ENCODE data around the gene PDE4B. TPM values are rescaled to one million over a fixed set of nuclear protein-coding genes. Genes with fewer than 3 reads are reported as not detected.

The PDE4B gene
- total RNA-seq, 2 experiments from 2014 or later = 23.4 to 26.2 TPM

DNA sequence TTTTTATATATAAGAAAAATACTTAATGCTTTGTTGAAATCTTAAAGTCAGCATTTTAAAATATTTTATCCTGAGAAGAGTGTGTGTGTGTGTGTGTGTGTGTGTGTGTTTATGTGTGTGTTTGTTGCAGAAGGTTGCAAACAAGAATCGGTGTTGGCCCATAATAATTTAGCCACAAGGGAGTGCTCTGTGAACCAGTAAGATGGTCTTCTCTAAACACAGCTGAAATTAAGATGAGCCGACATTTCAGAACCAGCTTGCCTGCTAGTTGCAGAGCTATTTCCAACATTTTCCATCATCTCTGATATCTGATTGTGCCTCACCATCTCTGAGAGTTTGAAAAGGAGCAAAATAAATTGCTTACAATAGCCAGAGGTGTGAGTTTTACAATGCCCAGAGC lies 582.4 kb downstream of the PDE4B start:
- Mint-ChIP-seq H3K27me3 (ENCODE audit: low read depth) (no peaks in the 10 kb centered on the region), H3K36me3 (ENCODE audit: low read depth) (peaks cover 28% of the 10 kb centered on the region), H3K4me3 (no peak overlapping the region), H3K9me3 (no peaks in the 10 kb centered on the region), H3K4me1 (ENCODE audit: low read depth) (peaks cover 76% of the 10 kb centered on the region), H3K27ac (no peak overlapping the region)
- CTCF ChIA-PET = interaction anchor here (0.7 to 3.5 kb wide), 8 partner anchors 9 to 132 kb away, joined by 3 to 26 read pairs (median 3); no protein-coding TSS in a partner anchor
- intact Hi-C loops (cut with micrococcal nuclease) = loop anchor here (2.0 to 10.0 kb wide), 5 partner anchors 192 to 1310 kb away; partner anchors contain the start of genes GADD45A and SERBP1
- DNase-seq = no peak

DNA sequence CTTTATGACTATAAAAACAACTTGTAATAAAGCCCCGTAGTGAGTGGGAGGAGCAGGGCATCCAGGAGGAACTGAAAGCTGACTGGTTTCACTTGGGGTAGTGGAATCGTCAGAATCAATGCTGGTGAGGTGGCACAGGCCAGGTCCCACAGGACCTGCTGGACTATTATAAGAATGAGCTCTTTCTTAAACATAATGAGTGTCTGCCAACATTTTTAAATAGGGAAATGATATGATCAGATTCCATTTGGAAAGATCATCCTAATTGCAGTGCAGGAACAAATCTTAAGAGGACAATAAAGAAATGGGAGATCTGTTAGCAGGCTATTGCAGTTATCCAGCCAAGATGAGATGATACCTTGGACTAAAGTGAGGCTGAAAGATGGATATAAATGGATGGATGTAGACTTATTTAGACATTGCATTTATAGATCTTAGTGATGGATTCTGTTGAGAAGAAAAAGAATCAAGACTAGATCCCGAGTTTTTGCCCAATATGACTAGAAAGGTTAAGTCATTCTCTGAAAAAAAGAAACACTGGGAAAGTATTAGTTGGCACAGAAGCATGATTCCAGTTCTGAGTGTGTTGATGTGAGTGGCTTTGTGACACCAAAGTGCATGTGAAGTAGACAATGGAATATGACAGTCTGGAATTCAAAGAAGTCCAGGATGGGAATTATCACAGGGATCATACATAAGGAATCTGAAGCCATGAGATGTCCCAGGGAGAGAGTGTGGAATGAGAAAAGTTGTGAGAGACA lies 587.9 kb downstream of the PDE4B start:
- H3K27ac Mint-ChIP-seq = no peak overlapping the region
- H3K36me3 Mint-ChIP-seq (ENCODE audit: low read depth) = no peaks in the 10 kb centered on the region
- H3K4me3 Mint-ChIP-seq = no peak overlapping the region
- no peak for DNase-seq
- H3K4me1 Mint-ChIP-seq (ENCODE audit: low read depth) = peaks cover 50% of the 10 kb centered on the region
- H3K27me3 Mint-ChIP-seq (ENCODE audit: low read depth) = no peaks in the 10 kb centered on the region
- CTCF ChIA-PET = interaction anchor here (0.6 to 1.8 kb wide), 6 partner anchors 9 to 65 kb away, joined by 4 to 7 read pairs (median 4); no protein-coding TSS in a partner anchor
- intact Hi-C loops (cut with micrococcal nuclease) = no loop called here
- H3K9me3 Mint-ChIP-seq = peaks cover 6% of the 10 kb centered on the region

DNA sequence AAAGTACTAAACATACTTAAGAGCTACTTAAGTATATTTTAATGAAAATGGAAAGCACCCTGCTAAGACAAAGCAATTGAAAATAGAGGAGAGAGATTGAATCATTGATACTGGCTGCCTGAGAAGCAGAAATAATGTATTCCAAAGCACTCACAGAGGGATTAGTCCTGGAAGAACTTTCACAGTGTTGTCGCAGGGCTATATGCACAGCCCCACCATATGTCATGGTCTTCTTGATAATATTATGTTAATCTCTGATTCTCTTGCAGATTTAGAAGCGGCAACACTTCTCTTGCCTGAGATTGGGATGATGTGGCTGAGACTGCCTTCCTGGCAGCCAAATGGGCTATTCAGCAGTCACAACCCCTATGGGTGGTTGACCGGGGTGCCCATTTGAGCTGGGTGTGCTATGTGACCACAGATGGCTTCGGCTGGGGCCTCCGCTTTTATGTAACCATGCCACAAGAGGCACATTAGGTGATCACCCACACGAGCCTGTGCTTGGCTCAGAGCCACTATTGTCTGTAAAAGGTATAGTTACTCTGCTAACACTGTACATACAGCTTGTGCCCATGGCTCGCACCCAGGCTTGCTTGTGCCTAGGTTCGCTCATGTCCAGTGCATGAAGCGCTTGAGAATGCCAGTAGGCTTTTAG lies 589.1 kb downstream of the PDE4B start:
- intact Hi-C loops (cut with micrococcal nuclease) = no loop called here
- CTCF ChIA-PET = interaction anchor here (0.6 to 1.8 kb wide), 4 partner anchors 10 to 106 kb away, joined by 3 to 5 read pairs (median 4); no protein-coding TSS in a partner anchor
- peaks cover 5% of the 10 kb centered on the region for H3K36me3 Mint-ChIP-seq (ENCODE audit: low read depth)
- peaks cover 39% of the 10 kb centered on the region for H3K4me1 Mint-ChIP-seq (ENCODE audit: low read depth)
- peaks cover 13% of the 10 kb centered on the region for H3K9me3 Mint-ChIP-seq
- no peak overlapping the region for H3K27ac Mint-ChIP-seq
- H3K4me3 Mint-ChIP-seq = no peak overlapping the region
- H3K27me3 Mint-ChIP-seq (ENCODE audit: low read depth) = no peaks in the 10 kb centered on the region
- no peak for DNase-seq

DNA sequence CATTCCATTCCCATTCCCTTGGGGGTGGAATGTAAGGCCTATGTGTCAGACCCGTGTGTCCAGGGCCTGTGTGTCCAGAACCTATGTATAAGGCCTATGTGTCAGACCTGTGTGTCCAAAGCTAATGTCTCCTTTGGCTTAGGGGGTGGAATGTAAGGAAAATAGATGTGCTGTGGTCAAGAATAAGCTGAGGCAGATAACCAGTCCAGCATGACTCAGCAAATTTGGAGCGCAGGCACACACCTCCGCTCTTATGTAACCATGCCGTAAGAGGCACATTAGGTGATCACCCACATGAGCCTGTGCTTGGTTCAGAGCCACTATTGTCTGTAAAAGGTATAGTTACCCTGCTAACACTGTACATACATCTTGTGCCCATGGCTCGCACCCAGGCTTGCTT lies 590.5 kb downstream of the PDE4B start:
- Mint-ChIP-seq H3K4me3 (no peak overlapping the region), H3K27ac (no peak overlapping the region), H3K36me3 (ENCODE audit: low read depth) (peaks cover 5% of the 10 kb centered on the region), H3K27me3 (ENCODE audit: low read depth) (no peaks in the 10 kb centered on the region), H3K9me3 (peaks cover 15% of the 10 kb centered on the region), H3K4me1 (ENCODE audit: low read depth) (peaks cover 35% of the 10 kb centered on the region)
- intact Hi-C loops (cut with micrococcal nuclease) = no loop called here
- no peak for DNase-seq
- CTCF ChIA-PET = interaction anchor here (1.0 to 1.2 kb wide), 2 partner anchors 44 to 107 kb away, joined by 3 read pairs; no protein-coding TSS in a partner anchor

DNA sequence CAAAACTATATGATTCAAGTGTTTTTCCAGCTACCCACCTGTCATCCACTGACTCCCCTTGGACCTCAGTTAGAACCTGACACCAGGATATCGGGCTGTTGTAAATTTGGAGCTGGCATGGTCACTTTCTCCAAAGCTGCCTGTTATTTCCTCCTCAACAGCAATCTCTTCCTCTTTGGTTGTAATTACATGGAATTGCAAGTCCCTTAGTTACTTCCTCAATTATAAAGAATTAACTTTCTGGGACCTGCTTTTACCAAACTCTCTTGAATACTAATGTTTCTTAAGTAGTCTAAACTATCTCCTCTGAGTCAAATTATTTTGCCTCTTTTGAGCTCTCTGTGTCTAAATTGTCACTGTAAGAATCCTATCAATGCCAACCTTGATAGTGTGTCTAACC lies 590.9 kb downstream of the PDE4B start:
- Mint-ChIP-seq H3K27ac (no peak overlapping the region), H3K27me3 (ENCODE audit: low read depth) (no peaks in the 10 kb centered on the region), H3K9me3 (peaks cover 15% of the 10 kb centered on the region), H3K4me3 (no peak overlapping the region), H3K36me3 (ENCODE audit: low read depth) (peaks cover 5% of the 10 kb centered on the region), H3K4me1 (ENCODE audit: low read depth) (peaks cover 35% of the 10 kb centered on the region)
- no peak for DNase-seq
- intact Hi-C loops (cut with micrococcal nuclease) = no loop called here
- CTCF ChIA-PET = interaction anchor here (0.6 to 1.0 kb wide), 4 partner anchors 44 to 595 kb away, joined by 3 read pairs; no protein-coding TSS in a partner anchor

DNA sequence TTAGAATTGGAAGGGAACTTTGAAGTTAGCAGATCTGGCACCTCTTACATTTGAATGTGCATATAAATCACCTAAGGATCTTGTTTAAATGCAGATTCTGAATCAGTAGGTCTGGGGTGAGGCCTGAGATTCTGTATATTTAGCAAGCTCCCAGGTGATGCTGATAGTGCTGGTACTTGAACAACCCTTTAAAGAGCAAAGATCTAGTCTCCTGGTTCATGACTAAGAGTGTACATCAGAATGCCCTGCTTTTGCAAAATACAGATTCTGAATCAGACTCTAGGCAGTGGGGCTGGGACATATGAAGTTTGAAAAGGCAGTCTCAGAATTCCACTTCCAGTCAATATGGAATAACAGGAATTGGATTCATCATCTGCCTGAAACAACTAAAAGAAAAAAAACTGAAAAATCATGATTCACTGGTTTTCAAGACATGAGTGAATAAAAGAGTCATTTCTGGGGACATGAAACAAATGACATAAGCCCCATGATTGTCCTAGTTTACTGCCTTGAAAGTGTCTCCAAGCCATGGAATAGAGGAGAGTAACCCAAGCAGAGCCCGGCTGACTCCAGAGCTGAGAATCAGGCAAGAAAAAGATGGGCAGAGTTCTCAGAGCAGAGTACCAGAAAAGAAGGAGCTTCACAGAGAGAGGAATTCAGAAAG lies 591.7 kb downstream of the PDE4B start:
- H3K4me3 Mint-ChIP-seq = no peak overlapping the region
- no peaks in the 10 kb centered on the region for H3K27me3 Mint-ChIP-seq (ENCODE audit: low read depth)
- H3K27ac Mint-ChIP-seq = no peak overlapping the region
- H3K4me1 Mint-ChIP-seq (ENCODE audit: low read depth) = peaks cover 29% of the 10 kb centered on the region
- intact Hi-C loops (cut with micrococcal nuclease) = no loop called here
- peaks cover 15% of the 10 kb centered on the region for H3K9me3 Mint-ChIP-seq
- DNase-seq = no peak
- CTCF ChIA-PET = interaction anchor here (0.6 to 0.9 kb wide), 4 partner anchors 9 to 594 kb away, joined by 3 read pairs; no protein-coding TSS in a partner anchor
- peaks cover 5% of the 10 kb centered on the region for H3K36me3 Mint-ChIP-seq (ENCODE audit: low read depth)

DNA sequence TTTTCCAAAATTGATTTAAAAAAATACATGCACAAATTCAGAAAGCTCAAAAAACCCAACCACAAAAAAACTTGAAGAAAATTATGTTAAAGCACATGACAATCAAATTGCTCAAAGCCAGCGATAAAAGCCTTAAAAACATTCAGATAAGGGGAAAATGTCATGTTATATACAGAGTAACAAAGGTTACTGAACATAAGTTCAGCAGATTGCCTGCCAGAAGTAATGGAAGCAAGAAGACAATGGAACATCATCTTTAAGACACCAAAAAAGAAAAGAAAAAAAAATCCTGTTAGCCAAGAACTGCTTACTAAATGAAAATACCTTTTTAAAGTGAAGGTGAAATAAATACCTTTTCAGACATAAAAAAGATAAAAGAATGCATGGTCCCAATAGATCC lies 594.0 kb downstream of the PDE4B start:
- peaks cover 5% of the 10 kb centered on the region for H3K36me3 Mint-ChIP-seq (ENCODE audit: low read depth)
- peaks cover 19% of the 10 kb centered on the region for H3K9me3 Mint-ChIP-seq
- CTCF ChIA-PET = interaction anchor here (1.3 kb wide), 1 partner anchor 9 kb away, joined by 4 read pairs; no protein-coding TSS in a partner anchor
- H3K27ac Mint-ChIP-seq = no peak overlapping the region
- peaks cover 8% of the 10 kb centered on the region for H3K4me1 Mint-ChIP-seq (ENCODE audit: low read depth)
- no peak for DNase-seq
- H3K27me3 Mint-ChIP-seq (ENCODE audit: low read depth) = no peaks in the 10 kb centered on the region
- no peak overlapping the region for H3K4me3 Mint-ChIP-seq
- intact Hi-C loops (cut with micrococcal nuclease) = no loop called here

DNA sequence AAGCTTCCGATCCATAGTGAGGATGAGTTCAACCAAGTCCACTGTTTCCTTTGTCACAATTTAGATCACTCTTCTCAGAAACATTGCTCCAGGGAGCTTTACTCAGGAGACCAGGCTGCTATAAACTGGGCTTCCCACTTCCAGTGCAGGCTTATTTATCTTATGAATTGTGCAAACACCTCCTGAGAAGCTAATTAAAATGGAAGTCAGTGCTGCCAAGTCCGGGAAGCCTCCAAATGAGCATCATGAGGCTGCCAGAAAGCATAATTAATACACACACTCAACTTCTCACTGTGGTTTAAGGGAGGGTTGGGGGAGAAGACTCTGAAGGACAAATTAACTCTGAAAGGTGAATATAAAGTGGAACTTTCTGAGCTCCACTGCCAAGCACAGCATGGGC lies 596.2 kb downstream of the PDE4B start:
- Mint-ChIP-seq H3K4me3 (no peak overlapping the region), H3K27me3 (ENCODE audit: low read depth) (no peaks in the 10 kb centered on the region), H3K4me1 (ENCODE audit: low read depth) (peaks cover 7% of the 10 kb centered on the region), H3K36me3 (ENCODE audit: low read depth) (peaks cover 5% of the 10 kb centered on the region), H3K27ac (no peak overlapping the region), H3K9me3 (peaks cover 16% of the 10 kb centered on the region)
- DNase-seq = no peak
- CTCF ChIA-PET = interaction anchor here (2.8 kb wide), 1 partner anchor 12 kb away, joined by 8 read pairs; no protein-coding TSS in a partner anchor
- intact Hi-C loops (cut with micrococcal nuclease) = no loop called here

DNA sequence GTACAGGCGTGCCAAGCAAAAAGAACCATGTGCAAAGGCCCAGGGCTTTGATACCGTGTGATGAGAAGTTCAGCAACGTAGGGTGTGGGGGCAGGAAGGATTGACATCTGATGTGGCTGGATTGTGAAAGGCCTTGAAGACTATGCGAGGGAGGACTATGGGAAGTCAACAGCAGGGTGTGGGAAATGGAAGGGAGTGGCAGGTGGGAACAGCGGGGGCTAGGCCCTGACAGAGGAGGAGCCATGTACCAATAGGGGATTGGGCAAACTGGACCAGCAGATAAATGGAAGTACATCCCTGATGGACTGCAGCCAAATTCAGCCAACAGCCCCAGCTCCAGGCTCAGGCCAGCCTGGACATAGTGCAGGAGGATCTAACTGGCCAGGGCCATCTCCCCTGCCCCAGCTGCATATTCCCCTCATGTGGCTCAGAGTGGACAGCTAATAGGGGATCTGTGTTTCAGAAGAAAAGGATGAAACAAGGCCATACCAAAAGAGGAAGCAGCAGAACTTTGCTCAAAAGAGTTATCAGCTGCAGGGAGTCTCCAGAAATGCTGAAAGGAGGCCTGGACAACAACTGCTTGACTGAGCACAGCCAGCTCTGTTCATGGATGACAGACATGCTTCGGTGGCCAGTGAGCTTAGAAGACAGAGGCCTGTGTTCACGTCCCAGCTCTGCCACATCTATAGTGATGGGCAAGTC lies 601.0 kb downstream of the PDE4B start:
- no peak overlapping the region for H3K4me3 Mint-ChIP-seq
- CTCF ChIA-PET = no interaction called here
- DNase-seq = no peak
- no peaks in the 10 kb centered on the region for H3K36me3 Mint-ChIP-seq (ENCODE audit: low read depth)
- H3K27ac Mint-ChIP-seq = no peak overlapping the region
- H3K4me1 Mint-ChIP-seq (ENCODE audit: low read depth) = peaks cover 9% of the 10 kb centered on the region
- no peaks in the 10 kb centered on the region for H3K27me3 Mint-ChIP-seq (ENCODE audit: low read depth)
- intact Hi-C loops (cut with micrococcal nuclease) = no loop called here
- peaks cover 4% of the 10 kb centered on the region for H3K9me3 Mint-ChIP-seq

DNA sequence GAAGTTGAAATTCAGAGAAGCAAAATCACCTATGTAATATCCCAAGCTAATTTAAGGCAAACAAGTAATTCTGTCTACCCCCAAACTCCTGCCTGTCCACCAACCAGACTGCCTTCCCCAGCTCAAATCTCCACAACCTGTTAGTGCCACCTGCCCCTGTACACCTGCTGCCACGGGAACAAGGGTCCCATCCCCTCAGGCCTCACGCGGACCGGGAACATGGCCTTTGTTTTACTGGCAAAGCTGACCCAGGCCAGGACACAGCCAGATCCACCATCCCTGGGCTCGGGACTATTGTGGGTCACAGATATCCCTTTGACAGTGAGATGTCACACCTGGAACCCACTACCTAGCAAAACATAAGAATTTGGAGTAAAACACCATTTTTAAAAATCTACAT lies 601.9 kb downstream of the PDE4B start:
- H3K27ac Mint-ChIP-seq = no peak overlapping the region
- H3K36me3 Mint-ChIP-seq (ENCODE audit: low read depth) = no peaks in the 10 kb centered on the region
- H3K27me3 Mint-ChIP-seq (ENCODE audit: low read depth) = no peaks in the 10 kb centered on the region
- H3K4me1 Mint-ChIP-seq (ENCODE audit: low read depth) = peaks cover 15% of the 10 kb centered on the region
- DNase-seq = no peak
- intact Hi-C loops (cut with micrococcal nuclease) = no loop called here
- CTCF ChIA-PET = interaction anchor here (1.1 kb wide), 1 partner anchor 141 kb away, joined by 4 read pairs; no protein-coding TSS in a partner anchor
- peaks cover 2% of the 10 kb centered on the region for H3K9me3 Mint-ChIP-seq
- no peak overlapping the region for H3K4me3 Mint-ChIP-seq

DNA sequence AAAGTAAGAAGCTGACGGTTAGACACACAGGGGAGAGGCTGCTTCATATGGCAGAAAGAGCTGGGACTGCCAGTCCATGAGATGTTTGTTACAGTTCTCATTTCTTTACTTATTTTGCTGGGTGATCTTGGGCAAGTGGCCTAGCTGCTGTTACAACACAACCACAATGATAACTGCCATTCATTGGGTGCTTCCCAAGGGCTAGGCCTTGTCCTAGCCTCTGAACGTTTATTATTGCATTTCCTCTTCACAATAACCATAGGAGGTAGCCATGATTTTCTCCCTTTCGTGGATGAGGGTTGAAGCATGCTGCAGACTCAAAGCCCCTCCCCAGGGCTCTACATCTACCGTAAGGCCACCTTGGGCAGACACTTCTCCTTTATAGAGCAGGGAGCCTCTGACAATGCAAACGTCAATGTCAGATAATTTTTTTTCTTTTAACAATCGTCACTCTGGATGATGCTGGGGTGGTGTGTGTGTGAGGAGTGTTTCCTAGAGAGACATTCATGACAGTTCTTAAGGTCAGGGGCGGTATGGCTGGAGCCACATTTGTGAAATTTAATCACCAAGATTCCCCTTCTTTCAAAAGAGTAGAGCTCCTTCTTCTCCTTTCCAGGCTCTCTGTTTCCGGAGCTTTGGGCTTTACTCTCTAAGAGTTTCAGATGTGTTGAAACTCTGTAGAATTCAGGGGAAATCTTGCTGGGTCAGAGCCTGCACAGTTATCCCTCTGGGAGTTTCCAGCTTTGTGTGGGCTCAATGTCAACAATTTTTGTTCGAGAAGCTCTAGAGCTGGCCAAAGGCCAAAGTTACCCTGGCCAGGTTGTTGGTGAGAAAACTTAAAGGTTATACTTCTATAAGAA lies 602.7 kb downstream of the PDE4B start:
- no peaks in the 10 kb centered on the region for H3K9me3 Mint-ChIP-seq
- intact Hi-C loops (cut with micrococcal nuclease) = no loop called here
- no peaks in the 10 kb centered on the region for H3K27me3 Mint-ChIP-seq (ENCODE audit: low read depth)
- H3K27ac Mint-ChIP-seq = no peak overlapping the region
- H3K4me3 Mint-ChIP-seq = no peak overlapping the region
- H3K4me1 Mint-ChIP-seq (ENCODE audit: low read depth) = peaks cover 23% of the 10 kb centered on the region
- DNase-seq = no peak
- CTCF ChIA-PET = interaction anchor here (0.7 to 1.6 kb wide), 6 partner anchors 8 to 142 kb away, joined by 3 to 5 read pairs (median 4); no protein-coding TSS in a partner anchor
- no peaks in the 10 kb centered on the region for H3K36me3 Mint-ChIP-seq (ENCODE audit: low read depth)

All from activated naive CD4-positive, alpha-beta T cell treated with anti-CD3 and anti-CD28 coated beads for 36 hours (primary cell).